ENCODE results near the gene KLF4.
"Not testable (repeated sequence)": the region's sequence is repeated elsewhere in the genome, so short reads cannot be mapped to it uniquely, and the experiment has no call there.

KLF4 gene

GRCh38 chr9:107489687-107490605, at the start of gene KLF4:
Gene KLF4, minus strand, starts transcription at chr9:107489769. Its CDS starts 597 bp downstream, at chr9:107489172.
- DNase-seq, result peak; percentile 85 to 94

GRCh38 chr9:107536462-107536861, 46.9 kb upstream of the KLF4 start:
- DNase-seq, result no peak

GRCh38 chr9:107534510-107535078, 45.0 kb upstream of the KLF4 start:
- DNase-seq, result no peak

GRCh38 chr9:107530679-107531078, 41.1 kb upstream of the KLF4 start:
- no peak for DNase-seq

- no peak for DNase-seq
Measured at GRCh38 chr9:107528686-107529085, 39.1 kb upstream of the KLF4 start.

GRCh38 chr9:107523539-107523938, 34.0 kb upstream of the KLF4 start:
- no peak for DNase-seq

- DNase-seq, result no peak
Measured at GRCh38 chr9:107520186-107520585, 30.6 kb upstream of the KLF4 start.

- peak in 1 of 2 experiments; percentile 22 for DNase-seq
Measured at GRCh38 chr9:107518037-107518807, 28.7 kb upstream of the KLF4 start.

GRCh38 chr9:107513464-107514100, 24.0 kb upstream of the KLF4 start:
- DNase-seq, result no peak

GRCh38 chr9:107504585-107505455, 15.3 kb upstream of the KLF4 start:
- peak in 1 of 2 experiments; percentile 39 for DNase-seq

- no peak for DNase-seq
Measured at GRCh38 chr9:107502464-107502863, 12.9 kb upstream of the KLF4 start.

GRCh38 chr9:107500421-107501200, 11.0 kb upstream of the KLF4 start:
- DNase-seq, result not testable (repeated sequence)

GRCh38 chr9:107496976-107497375, 7.4 kb upstream of the KLF4 start:
- DNase-seq, result no peak

GRCh38 chr9:107492381-107492970, 2.9 kb upstream of the KLF4 start:
- DNase-seq, result no peak

- DNase-seq, result no peak
Measured at GRCh38 chr9:107491081-107492053, 1.8 kb upstream of the KLF4 start.

GRCh38 chr9:107490606-107490970, 1.0 kb upstream of the KLF4 start:
- DNase-seq, result not testable (repeated sequence)

- DNase-seq, result no peak
Measured at GRCh38 chr9:107489144-107489673, 360 bp downstream of the KLF4 start.

GRCh38 chr9:107488375-107489143, 1.0 kb downstream of the KLF4 start:
- peak; percentile 26 to 50 for DNase-seq
